Astrocyte of the cerebellum (primary cell): ENCODE data around the gene MTUS2.

ENCODE experiments used
- DNase-seq: peaks from one replicate; pipeline ENCODE4 v3.0.0-alpha.2; 2011; ENCODE audit warnings: low read depth
- H3K4me3 ChIP-seq: 2 replicates; pipeline ENCODE4 v1.5.1; 2011; ENCODE audit warnings: mild to moderate bottlenecking, low read depth, low read length, moderate library complexity
- in situ Hi-C: cut with HindIII; loops from 2 replicates; pipeline ENCODE4 v1.10.0; 2017; ENCODE audit warnings: low sequenced_read_pairs
- TF ChIP-seq, protein P1 (sequence below): IDR thresholded peaks from 2 replicates; pipeline ENCODE4 v1.5.1; 2012; ENCODE audit warnings: low read length, low read depth, moderate library complexity, mild to moderate bottlenecking; ENCODE audit errors: missing control alignments

Gene MTUS2

DNA sequence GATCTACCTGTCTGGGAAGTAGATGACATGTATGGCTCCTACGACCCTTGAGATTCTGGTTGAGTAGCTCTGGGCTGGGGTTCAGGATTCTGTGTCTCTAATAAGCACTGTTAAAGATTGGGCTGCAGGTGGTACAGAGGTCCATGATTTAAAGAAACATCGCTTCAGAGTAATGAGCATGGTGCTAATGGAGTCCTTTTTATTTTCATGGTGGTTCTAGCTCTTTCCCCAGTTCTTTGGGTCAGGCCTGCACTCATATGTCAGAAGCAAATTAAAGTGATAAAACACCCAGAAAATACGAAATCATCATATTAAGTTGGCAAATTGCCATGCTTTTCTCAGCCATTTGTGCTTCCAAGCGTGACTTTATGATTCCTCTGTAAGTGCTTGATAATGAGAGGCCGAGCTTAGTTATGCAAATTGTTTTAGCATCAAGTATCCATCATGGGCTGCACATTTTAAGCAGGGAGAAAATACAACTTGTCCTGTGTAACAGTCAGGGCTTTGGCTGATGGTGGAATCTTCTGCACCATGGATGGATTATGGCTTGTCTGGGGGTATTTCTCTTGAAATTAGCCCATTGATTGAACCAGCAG lies 45.1 kb downstream of the MTUS2 start:
- in situ Hi-C loops, result no loop called here
- H3K4me3 ChIP-seq, result no peak overlapping the region
- TF ChIP-seq, protein P1, sequence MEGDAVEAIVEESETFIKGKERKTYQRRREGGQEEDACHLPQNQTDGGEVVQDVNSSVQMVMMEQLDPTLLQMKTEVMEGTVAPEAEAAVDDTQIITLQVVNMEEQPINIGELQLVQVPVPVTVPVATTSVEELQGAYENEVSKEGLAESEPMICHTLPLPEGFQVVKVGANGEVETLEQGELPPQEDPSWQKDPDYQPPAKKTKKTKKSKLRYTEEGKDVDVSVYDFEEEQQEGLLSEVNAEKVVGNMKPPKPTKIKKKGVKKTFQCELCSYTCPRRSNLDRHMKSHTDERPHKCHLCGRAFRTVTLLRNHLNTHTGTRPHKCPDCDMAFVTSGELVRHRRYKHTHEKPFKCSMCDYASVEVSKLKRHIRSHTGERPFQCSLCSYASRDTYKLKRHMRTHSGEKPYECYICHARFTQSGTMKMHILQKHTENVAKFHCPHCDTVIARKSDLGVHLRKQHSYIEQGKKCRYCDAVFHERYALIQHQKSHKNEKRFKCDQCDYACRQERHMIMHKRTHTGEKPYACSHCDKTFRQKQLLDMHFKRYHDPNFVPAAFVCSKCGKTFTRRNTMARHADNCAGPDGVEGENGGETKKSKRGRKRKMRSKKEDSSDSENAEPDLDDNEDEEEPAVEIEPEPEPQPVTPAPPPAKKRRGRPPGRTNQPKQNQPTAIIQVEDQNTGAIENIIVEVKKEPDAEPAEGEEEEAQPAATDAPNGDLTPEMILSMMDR, result no peak
- no peak for DNase-seq

DNA sequence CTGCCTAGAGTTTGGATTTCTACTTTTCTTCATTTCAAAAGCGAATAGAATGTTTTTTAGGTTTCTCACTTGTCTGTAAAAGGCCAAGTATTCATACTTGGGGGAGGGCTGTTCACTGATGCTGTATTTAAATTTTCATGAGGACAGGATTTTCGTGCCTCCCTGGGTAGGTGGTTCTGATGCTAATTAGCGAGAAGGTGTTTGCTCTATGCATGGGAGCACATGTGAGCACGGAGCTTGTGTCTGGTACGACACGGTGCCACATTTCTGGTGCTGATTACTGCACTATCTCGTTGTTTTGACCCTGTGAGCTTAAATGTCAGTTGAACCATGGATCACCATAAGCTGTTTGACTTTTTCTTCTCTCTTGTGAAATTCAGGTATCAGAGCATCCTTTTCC lies 45.8 kb downstream of the MTUS2 start:
- in situ Hi-C loops, result no loop called here
- DNase-seq, result no peak
- H3K4me3 ChIP-seq, result no peak overlapping the region
- TF ChIP-seq, protein P1, result no peak

DNA sequence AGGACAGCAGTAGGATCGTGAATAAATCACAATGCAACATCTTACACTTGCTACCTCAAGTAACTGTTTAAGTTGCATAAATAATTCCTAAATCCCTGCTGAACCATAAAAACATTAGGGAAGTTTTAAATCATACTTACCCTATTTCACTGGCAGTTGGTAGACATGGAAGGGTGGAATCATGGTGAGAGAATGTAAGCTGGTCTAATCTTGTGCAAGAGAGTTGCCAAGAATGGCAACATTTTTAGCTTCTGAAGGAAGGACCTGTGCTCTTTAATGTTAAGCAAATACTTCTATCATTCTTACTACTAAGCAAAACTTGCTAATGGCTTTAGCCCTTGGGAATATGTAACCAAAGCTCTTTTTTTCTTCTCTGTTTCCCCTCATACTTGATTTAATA lies 46.8 kb downstream of the MTUS2 start:
- no peak for DNase-seq
- in situ Hi-C loops, result no loop called here

DNA sequence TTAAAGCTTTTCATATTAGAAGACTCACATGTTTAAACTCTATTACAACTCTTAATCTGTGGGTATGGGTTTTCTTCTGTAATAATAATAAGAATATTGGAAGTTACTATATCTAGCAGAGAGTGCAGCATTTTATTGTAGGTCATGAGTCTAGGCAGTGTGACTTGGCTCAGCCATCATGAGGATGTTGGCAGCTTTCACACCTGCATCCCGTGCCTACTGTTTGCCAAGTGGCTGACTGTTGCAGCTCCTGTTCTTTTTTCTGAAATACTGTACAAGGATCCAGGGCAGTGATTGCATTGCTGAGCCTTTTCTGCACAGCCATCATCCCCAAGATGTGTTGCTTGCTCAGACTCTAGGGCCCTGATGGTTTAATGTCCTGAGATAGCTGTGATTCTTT lies 47.4 kb downstream of the MTUS2 start:
- no peak for DNase-seq
- TF ChIP-seq, protein P1, result no peak
- in situ Hi-C loops, result no loop called here

More for the DNA sequence above, 46.8 kb downstream of the MTUS2 start:
- TF ChIP-seq, protein P1, result no peak
- no peak overlapping the region for H3K4me3 ChIP-seq

DNA sequence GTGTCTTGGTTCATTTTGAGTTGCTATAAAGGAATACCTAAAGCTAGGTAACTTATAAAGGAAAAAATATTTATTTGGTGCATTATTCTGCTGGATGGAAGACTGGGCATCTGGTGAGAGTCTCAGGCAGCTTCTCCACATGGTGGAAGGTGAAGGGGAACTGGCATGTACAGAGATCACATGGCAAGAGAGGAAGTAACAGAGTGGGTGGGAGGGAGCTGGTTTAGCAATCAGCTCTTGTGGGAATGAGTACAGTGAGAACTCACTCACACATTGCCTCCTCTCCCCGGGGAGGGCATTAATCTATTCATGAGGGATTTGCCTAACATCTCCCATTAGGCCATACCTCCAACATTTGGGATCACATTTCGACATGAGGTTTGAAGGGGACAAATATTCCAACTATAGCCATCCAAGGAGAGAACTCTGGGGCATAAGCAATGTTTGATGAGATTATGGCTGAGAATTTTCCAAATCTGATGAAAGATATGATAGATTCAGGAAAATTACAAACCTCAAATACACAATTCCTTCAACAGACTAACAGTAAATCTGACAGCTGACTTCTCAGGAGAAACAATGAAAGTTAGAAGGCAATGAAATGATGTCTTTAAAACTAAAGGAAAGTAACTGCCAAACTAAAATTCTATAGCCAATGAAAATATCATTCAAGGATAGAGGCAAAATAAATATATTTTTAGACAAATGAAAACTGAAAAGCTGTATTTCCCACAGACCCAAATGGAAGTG lies 52.5 kb downstream of the MTUS2 start:
- in situ Hi-C loops, result no loop called here
- TF ChIP-seq, protein P1, result no peak
- H3K4me3 ChIP-seq, result no peak overlapping the region
- DNase-seq, result no peak

More for the DNA sequence above, 47.4 kb downstream of the MTUS2 start:
- no peak overlapping the region for H3K4me3 ChIP-seq

DNA sequence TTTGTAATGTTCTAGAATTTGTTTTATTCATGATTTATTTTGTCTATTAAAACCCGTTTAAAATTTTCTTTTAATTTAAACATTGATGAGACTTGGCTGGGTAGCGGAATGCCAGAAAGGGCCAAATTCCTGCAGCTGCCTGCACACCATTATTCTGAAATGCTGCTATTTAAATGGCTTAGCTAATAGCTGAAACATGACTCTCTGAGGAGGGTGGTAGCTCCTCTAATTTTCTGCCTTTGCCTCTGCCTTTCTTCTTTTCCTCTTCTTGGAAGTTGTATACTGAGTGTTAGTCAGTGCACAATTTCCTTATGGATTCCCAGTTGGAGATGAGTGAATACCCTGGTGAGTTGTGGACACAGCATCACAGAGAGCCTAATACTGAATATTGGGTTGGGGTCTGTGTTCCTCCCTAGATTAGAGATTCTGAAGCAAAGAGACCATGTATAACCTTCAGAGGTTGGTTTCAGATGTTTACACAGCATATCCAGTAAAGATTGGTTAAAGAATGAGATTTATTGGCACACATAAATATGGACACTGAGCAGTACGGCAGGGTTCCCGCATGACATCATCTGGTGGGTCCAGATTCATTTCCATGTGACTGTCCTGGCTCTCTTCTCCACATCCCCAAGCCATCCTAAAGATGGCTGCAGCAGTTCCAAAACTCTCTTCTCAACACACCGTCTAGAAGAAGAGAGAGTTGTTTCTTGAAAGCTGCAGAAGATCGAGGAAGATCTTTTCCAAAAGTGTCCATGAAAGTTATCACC lies 55.9 kb downstream of the MTUS2 start:
- in situ Hi-C loops, result no loop called here
- TF ChIP-seq, protein P1, result no peak

More for the DNA sequence above, 55.9 kb downstream of the MTUS2 start:
- DNase-seq, result no peak
- H3K4me3 ChIP-seq, result no peak overlapping the region
